Esophagus squamous epithelium (tissue), 4 donors: ENCODE measurements around the gene KCNH8.

ENCODE experiments used
- POLR2A ChIP-seq, 4 donors: fragments of 450-650 bp; IDR thresholded peaks; one replicate each; pipeline ENCODE4 v1.6.1; 2017; ENCODE audit warnings: antibody characterized with exemption in 4 of 4, mild to moderate bottlenecking in 4 of 4, moderate library complexity in 3 of 4
- TF ChIP-seq, protein P1 (sequence below), 6 experiments: fragments of 450-650 bp in 4 of 6; fragments of 200-600 bp in 2 of 6; sonication (generic) in 2 of 6; IDR thresholded peaks; one replicate each; pipeline ENCODE4 v1.5.1; 2016 to 2019; ENCODE audit warnings: antibody characterized with exemption in 6 of 6, mild to moderate bottlenecking in 4 of 6, moderate library complexity in 4 of 6

DNA sequence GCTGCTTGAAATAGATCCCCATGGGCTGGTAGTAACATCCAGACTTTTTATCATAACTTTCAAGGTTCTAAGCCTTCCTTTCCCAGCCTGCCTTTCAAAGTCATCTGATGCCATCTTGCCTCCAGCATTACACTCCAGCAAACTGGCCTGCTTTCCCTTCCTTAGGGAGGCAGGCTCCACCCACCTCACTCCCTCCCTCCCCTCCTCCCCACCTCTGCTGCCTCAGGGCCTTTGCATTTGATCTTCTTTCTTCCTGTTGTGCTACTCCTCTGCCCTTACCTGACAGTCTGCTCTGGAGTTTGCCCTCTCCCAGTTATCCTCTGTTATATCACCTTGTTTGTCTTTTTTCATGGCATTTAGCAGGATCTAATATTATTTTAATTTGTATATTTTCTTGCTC, 319.5 kb downstream of the KCNH8 start:
- TF ChIP-seq POLR2A (IDR thresholded peaks at IDR 0.05), result no peak
- TF ChIP-seq, protein P1, sequence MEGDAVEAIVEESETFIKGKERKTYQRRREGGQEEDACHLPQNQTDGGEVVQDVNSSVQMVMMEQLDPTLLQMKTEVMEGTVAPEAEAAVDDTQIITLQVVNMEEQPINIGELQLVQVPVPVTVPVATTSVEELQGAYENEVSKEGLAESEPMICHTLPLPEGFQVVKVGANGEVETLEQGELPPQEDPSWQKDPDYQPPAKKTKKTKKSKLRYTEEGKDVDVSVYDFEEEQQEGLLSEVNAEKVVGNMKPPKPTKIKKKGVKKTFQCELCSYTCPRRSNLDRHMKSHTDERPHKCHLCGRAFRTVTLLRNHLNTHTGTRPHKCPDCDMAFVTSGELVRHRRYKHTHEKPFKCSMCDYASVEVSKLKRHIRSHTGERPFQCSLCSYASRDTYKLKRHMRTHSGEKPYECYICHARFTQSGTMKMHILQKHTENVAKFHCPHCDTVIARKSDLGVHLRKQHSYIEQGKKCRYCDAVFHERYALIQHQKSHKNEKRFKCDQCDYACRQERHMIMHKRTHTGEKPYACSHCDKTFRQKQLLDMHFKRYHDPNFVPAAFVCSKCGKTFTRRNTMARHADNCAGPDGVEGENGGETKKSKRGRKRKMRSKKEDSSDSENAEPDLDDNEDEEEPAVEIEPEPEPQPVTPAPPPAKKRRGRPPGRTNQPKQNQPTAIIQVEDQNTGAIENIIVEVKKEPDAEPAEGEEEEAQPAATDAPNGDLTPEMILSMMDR (IDR thresholded peaks at IDR 0.05), result no peak
